ENCODE results near the gene CRISPLD2.
"Not testable (repeated sequence)": the region's sequence is repeated elsewhere in the genome, so short reads cannot be mapped to it uniquely, and the experiment has no call there.

Gene CRISPLD2

DNA sequence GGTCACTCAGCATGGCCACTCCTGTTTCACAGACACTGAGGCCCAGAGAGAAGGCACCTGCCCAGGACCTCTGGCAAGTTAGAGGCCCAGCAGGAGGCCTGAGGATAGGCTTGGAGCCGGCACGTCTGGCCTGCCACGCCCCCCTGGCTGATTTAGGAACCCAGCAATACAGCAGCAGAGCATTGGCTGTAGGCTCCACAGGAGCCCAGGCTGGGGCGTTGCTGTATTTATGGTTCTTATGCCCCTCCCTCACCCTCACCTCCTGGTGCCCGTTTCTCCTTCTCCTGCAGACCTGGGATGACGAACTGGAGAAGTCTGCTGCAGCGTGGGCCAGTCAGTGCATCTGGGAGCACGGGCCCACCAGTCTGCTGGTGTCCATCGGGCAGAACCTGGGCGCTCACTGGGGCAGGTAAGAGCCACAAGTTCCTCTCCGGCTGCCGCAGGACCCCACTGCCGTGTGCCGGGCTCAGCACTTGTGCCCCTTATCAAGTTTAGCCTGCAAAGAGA is 25.8 kb downstream of the CRISPLD2 start:
- WGBS, 2 experiments = 65 to 67% methylated on average over 14 of the region's 14 CpGs
- Histone ChIP-seq H3K27me3 (ENCODE audit: control insufficient read depth, insufficient read depth, low read length, poor library complexity, severe bottlenecking) (peaks cover 52% of the 10 kb centered on the region), H3K4me3 (ENCODE audit: insufficient read depth, low read depth, low read length) (no peak overlapping the region)

GRCh38 chr16:84847564-84848355 is 28.0 kb downstream of the CRISPLD2 start:
- Histone ChIP-seq H3K27ac (ENCODE audit: insufficient read depth, low read depth, low read length, poor library complexity, severe bottlenecking) (no peak overlapping the region), H3K9me3 (ENCODE audit: control insufficient read depth, low read length) (no peaks in the 10 kb centered on the region), H3K4me1 (ENCODE audit: control insufficient read depth, insufficient read depth, low read length) (peaks cover 39% of the 10 kb centered on the region), H3K27me3 (ENCODE audit: control insufficient read depth, insufficient read depth, low read length, poor library complexity, severe bottlenecking) (peaks cover 31% of the 10 kb centered on the region), H3K36me3 (ENCODE audit: control insufficient read depth, insufficient read depth, low read length) (no peaks in the 10 kb centered on the region), H3K4me3 (ENCODE audit: insufficient read depth, low read depth, low read length) (no peak overlapping the region)
- 56% methylated on average over 23 of the region's 23 CpGs for WGBS, 2 experiments

More for the DNA sequence above, 25.8 kb downstream of the CRISPLD2 start:
- H3K9me3 ChIP-seq (ENCODE audit: control insufficient read depth, low read length) = no peaks in the 10 kb centered on the region
- no peak overlapping the region for H3K27ac ChIP-seq (ENCODE audit: insufficient read depth, low read depth, low read length, poor library complexity, severe bottlenecking)
- no peaks in the 10 kb centered on the region for H3K36me3 ChIP-seq (ENCODE audit: control insufficient read depth, insufficient read depth, low read length)
- peaks cover 44% of the 10 kb centered on the region for H3K4me1 ChIP-seq (ENCODE audit: control insufficient read depth, insufficient read depth, low read length)

DNA sequence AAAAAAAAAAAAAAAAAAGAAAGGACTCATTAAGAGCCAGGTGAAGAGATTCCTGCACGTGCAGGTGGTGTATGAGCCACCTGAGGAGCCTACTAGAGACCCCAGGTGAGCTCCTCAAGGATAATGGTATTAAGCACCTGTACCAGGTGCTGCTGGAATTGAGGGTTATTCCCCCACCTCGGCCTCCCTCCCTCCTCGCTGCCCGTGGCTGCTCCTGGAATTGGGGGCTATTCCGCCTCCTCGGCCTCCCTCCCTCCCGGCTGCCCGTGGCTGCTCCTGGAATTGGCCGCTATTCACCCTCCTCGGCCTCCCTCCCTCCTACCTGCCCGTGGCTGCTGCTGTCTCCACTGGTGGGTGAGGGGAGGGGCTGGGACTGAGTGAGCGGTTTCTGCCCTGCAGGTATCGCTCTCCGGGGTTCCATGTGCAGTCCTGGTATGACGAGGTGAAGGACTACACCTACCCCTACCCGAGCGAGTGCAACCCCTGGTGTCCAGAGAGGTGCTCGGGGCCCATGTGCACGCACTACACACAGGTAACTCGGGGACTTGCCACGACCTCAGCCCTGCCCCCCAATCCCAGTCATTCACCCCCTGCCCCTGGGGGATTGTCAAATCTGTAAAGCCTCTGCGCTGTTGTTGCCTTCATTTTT is 29.3 kb downstream of the CRISPLD2 start:
- WGBS, 2 experiments = 65 to 74% methylated on average over 19 to 22 of the region's 22 CpGs
- Histone ChIP-seq H3K4me1 (ENCODE audit: control insufficient read depth, insufficient read depth, low read length) (peaks cover 25% of the 10 kb centered on the region), H3K27ac (ENCODE audit: insufficient read depth, low read depth, low read length, poor library complexity, severe bottlenecking) (no peak overlapping the region), H3K27me3 (ENCODE audit: control insufficient read depth, insufficient read depth, low read length, poor library complexity, severe bottlenecking) (peaks cover 18% of the 10 kb centered on the region), H3K4me3 (ENCODE audit: insufficient read depth, low read depth, low read length) (no peak overlapping the region), H3K36me3 (ENCODE audit: control insufficient read depth, insufficient read depth, low read length) (no peaks in the 10 kb centered on the region), H3K9me3 (ENCODE audit: control insufficient read depth, low read length) (no peaks in the 10 kb centered on the region)

DNA sequence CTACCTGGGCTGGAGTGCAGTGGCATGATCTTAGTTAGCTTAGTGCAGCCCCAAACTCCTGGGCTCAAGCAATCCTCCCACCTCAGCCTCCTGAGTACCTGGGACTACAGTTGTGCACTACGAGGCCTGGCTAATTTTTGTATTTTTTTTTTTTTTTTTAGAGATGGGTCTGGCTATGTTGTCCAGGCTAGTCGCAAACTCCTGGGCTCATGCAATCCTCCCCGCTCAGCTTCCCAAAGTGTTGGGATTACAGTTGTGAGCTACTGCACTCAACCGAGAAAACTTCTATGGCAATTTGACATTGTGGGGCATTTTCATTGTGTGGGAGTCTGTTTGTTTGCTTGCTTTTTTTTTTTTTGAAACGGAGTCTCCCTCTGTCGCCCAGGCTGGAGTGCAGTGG is 30.0 kb downstream of the CRISPLD2 start:
- Histone ChIP-seq H3K27me3 (ENCODE audit: control insufficient read depth, insufficient read depth, low read length, poor library complexity, severe bottlenecking) (peaks cover 18% of the 10 kb centered on the region), H3K9me3 (ENCODE audit: control insufficient read depth, low read length) (no peaks in the 10 kb centered on the region), H3K4me1 (ENCODE audit: control insufficient read depth, insufficient read depth, low read length) (peaks cover 19% of the 10 kb centered on the region), H3K27ac (ENCODE audit: insufficient read depth, low read depth, low read length, poor library complexity, severe bottlenecking) (no peak overlapping the region), H3K36me3 (ENCODE audit: control insufficient read depth, insufficient read depth, low read length) (no peaks in the 10 kb centered on the region), H3K4me3 (ENCODE audit: insufficient read depth, low read depth, low read length) (no peak overlapping the region)
- 91 to 95% methylated on average over 6 of the region's 6 CpGs for WGBS, 2 experiments

GRCh38 chr16:84850714-84851113 is 30.9 kb downstream of the CRISPLD2 start:
- Histone ChIP-seq H3K4me3 (ENCODE audit: insufficient read depth, low read depth, low read length) (no peak overlapping the region), H3K4me1 (ENCODE audit: control insufficient read depth, insufficient read depth, low read length) (peaks cover 12% of the 10 kb centered on the region), H3K36me3 (ENCODE audit: control insufficient read depth, insufficient read depth, low read length) (no peaks in the 10 kb centered on the region), H3K27me3 (ENCODE audit: control insufficient read depth, insufficient read depth, low read length, poor library complexity, severe bottlenecking) (peaks cover 18% of the 10 kb centered on the region), H3K9me3 (ENCODE audit: control insufficient read depth, low read length) (no peaks in the 10 kb centered on the region), H3K27ac (ENCODE audit: insufficient read depth, low read depth, low read length, poor library complexity, severe bottlenecking) (no peak overlapping the region)
- 96 to 97% methylated on average over 6 of the region's 6 CpGs for WGBS, 2 experiments

DNA sequence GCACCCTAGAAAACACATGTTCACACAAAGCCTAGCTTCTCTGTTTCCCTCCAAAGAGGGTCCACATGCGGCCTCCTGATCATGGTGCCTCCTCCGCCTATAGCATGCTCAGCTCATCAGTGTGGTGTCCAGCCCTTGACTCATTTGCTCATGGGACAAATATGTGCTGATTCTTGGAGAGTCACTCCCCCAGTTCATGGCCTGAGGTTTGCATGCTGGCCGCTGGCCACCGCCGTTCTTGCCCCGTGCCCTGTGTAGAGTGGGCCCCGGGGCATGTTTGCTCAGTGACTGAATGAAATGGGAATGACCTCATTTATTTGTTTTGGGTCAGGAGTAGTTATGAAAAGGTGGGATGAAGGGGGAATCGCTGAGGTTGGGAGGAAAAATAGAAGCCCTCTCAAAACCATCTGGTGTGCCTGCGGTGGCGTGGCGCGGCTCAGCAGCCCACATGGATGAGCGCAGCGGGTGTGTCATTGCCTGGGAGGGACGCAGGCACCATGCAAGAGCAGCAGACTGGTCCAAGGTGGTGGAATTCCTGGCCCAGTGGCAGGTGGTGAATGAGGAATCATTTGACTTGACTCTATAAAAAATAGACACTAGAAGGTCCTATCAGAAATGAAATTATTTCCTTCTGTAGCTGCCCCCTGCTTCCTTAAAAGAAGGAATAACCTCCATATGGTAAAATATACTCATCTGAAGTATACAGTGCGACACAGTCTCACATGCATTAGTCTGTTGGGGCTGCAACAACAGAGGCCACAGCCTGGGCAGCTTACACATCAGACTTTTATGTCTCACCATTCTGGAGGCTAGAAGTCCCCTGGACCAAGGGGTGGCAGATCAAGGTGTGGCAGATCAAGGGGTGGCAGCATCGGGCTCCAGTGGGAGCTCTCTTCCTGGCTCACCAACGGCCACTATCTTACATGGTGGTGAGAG is 31.7 kb downstream of the CRISPLD2 start:
- H3K4me1 ChIP-seq (ENCODE audit: control insufficient read depth, insufficient read depth, low read length) = peaks cover 12% of the 10 kb centered on the region
- H3K27ac ChIP-seq (ENCODE audit: insufficient read depth, low read depth, low read length, poor library complexity, severe bottlenecking) = no peak overlapping the region
- WGBS, 2 experiments = 88 to 89% methylated on average over 18 of the region's 18 CpGs
- peaks cover 18% of the 10 kb centered on the region for H3K27me3 ChIP-seq (ENCODE audit: control insufficient read depth, insufficient read depth, low read length, poor library complexity, severe bottlenecking)
- no peak overlapping the region for H3K4me3 ChIP-seq (ENCODE audit: insufficient read depth, low read depth, low read length)
- H3K9me3 ChIP-seq (ENCODE audit: control insufficient read depth, low read length) = no peaks in the 10 kb centered on the region
- H3K36me3 ChIP-seq (ENCODE audit: control insufficient read depth, insufficient read depth, low read length) = no peaks in the 10 kb centered on the region

- Histone ChIP-seq H3K4me1 (ENCODE audit: control insufficient read depth, insufficient read depth, low read length) (no peaks in the 10 kb centered on the region), H3K36me3 (ENCODE audit: control insufficient read depth, insufficient read depth, low read length) (no peaks in the 10 kb centered on the region)
- 87% methylated on average over 16 of the region's 16 CpGs for WGBS, 2 experiments
These were observed 33.7 kb downstream of the CRISPLD2 start for GRCh38 chr16:84853534-84853933.

DNA sequence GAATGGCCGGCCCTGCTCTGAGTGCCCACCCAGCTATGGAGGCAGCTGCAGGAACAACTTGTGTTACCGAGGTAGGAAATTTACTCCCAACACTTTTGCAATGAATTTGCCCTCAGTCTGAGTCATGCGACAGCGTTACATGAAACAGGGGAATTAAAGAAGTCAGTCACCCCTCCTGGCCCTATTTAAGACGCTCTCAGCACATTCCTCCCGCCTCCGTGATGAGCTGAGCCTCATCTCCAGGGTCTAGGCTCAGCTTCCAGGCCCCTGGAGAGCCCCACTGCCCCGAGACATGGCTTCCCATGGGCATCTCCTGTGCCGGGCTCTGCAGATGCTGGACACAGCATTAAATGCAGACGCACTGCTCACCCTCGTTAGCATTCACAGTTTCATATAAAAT is 35.0 kb downstream of the CRISPLD2 start:
- no peaks in the 10 kb centered on the region for H3K27me3 ChIP-seq (ENCODE audit: control insufficient read depth, insufficient read depth, low read length, poor library complexity, severe bottlenecking)
- WGBS, 2 experiments = 87 to 89% methylated on average over 11 of the region's 11 CpGs
- no peaks in the 10 kb centered on the region for H3K4me1 ChIP-seq (ENCODE audit: control insufficient read depth, insufficient read depth, low read length)
- no peak overlapping the region for H3K4me3 ChIP-seq (ENCODE audit: insufficient read depth, low read depth, low read length)
- no peak overlapping the region for H3K27ac ChIP-seq (ENCODE audit: insufficient read depth, low read depth, low read length, poor library complexity, severe bottlenecking)
- no peaks in the 10 kb centered on the region for H3K36me3 ChIP-seq (ENCODE audit: control insufficient read depth, insufficient read depth, low read length)
- no peaks in the 10 kb centered on the region for H3K9me3 ChIP-seq (ENCODE audit: control insufficient read depth, low read length)

More at GRCh38 chr16:84853534-84853933, 33.7 kb downstream of the CRISPLD2 start:
- Histone ChIP-seq H3K9me3 (ENCODE audit: control insufficient read depth, low read length) (no peaks in the 10 kb centered on the region), H3K27me3 (ENCODE audit: control insufficient read depth, insufficient read depth, low read length, poor library complexity, severe bottlenecking) (peaks cover 8% of the 10 kb centered on the region), H3K4me3 (ENCODE audit: insufficient read depth, low read depth, low read length) (no peak overlapping the region), H3K27ac (ENCODE audit: insufficient read depth, low read depth, low read length, poor library complexity, severe bottlenecking) (no peak overlapping the region)

DNA sequence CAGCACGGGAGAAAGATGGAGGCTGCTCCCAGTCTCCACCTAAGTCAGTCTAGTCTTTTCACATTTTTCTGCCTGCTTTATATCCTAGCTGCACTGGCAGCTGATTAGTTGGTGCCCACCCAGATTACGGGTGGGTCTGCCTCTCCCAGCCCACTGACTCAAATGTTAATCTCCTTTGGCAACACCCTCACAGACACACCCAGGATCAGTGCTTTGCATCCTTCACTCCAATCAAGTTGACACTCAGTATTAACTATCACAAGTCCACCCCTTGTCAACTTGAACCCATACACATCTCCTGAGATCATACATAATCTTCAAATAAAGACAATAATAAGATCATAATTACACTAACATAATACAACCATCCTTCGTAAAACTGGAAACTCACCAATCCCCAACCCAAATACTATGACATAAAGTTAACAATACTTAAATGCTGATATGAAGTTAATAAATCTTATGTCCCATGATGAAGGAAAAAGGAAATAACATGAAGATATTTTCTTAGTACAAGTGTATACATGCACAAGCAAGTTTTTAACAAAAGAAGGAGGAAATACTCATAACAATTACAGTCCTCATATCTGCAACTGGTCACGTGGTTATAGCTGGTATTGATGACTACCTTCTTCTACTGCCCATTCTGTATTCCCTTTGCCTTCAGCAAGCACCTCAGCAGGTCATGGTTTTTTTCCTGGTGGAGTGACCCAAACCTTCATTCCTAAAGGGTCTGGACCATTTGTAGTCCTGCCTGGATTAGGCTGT is 35.8 kb downstream of the CRISPLD2 start:
- H3K36me3 ChIP-seq (ENCODE audit: control insufficient read depth, insufficient read depth, low read length); H3K27me3 ChIP-seq (ENCODE audit: control insufficient read depth, insufficient read depth, low read length, poor library complexity, severe bottlenecking); H3K4me3 ChIP-seq (ENCODE audit: insufficient read depth, low read depth, low read length); H3K4me1 ChIP-seq (ENCODE audit: control insufficient read depth, insufficient read depth, low read length); H3K27ac ChIP-seq (ENCODE audit: insufficient read depth, low read depth, low read length, poor library complexity, severe bottlenecking); H3K9me3 ChIP-seq (ENCODE audit: control insufficient read depth, low read length): not testable (repeated sequence)
- WGBS, 2 experiments = 89 to 96% methylated on average over 3 to 4 of the region's 4 CpGs
